ENCODE results near the gene NEUROD6. TPM values are rescaled to one million over a fixed set of nuclear protein-coding genes. Genes with fewer than 3 reads are reported as not detected.

The NEUROD6 gene
- total RNA-seq, 1 donor from 2014 or later: not detected

GRCh38 chr7:31335161-31335856 lies 5.2 kb downstream of the NEUROD6 start:
- peaks cover 62% of the 10 kb centered on the region for H3K27me3 Mint-ChIP-seq (ENCODE audit: low read depth)
- no peak for DNase-seq (ENCODE audit: low spot score)

GRCh38 chr7:31333291-31333690 lies 7.2 kb downstream of the NEUROD6 start:
- H3K27me3 Mint-ChIP-seq (ENCODE audit: low read depth): peaks cover 50% of the 10 kb centered on the region
- no peak overlapping the region for H3K27ac Mint-ChIP-seq (ENCODE audit: unreplicated experiment)
- no peak overlapping the region for H3K4me3 Mint-ChIP-seq (ENCODE audit: unreplicated experiment)
- no peak for DNase-seq (ENCODE audit: low spot score)
- TF ChIP-seq CTCF (IDR thresholded peaks at IDR 0.05): no peak
- peaks cover 3% of the 10 kb centered on the region for H3K9me3 Mint-ChIP-seq (ENCODE audit: low read depth)
- H3K4me1 Mint-ChIP-seq (ENCODE audit: low read depth): peaks cover 3% of the 10 kb centered on the region
- H3K36me3 Mint-ChIP-seq (ENCODE audit: low read depth): no peaks in the 10 kb centered on the region

More at GRCh38 chr7:31335161-31335856, 5.2 kb downstream of the NEUROD6 start:
- H3K27ac Mint-ChIP-seq (ENCODE audit: unreplicated experiment): no peak overlapping the region
- peaks cover 3% of the 10 kb centered on the region for H3K4me1 Mint-ChIP-seq (ENCODE audit: low read depth)
- no peaks in the 10 kb centered on the region for H3K9me3 Mint-ChIP-seq (ENCODE audit: low read depth)
- no peak overlapping the region for H3K4me3 Mint-ChIP-seq (ENCODE audit: unreplicated experiment)
- TF ChIP-seq CTCF (IDR thresholded peaks at IDR 0.05): no peak
- no peaks in the 10 kb centered on the region for H3K36me3 Mint-ChIP-seq (ENCODE audit: low read depth)

GRCh38 chr7:31327071-31327470 lies 13.5 kb downstream of the NEUROD6 start:
- peaks cover 7% of the 10 kb centered on the region for H3K27me3 Mint-ChIP-seq (ENCODE audit: low read depth)
- H3K4me1 Mint-ChIP-seq (ENCODE audit: low read depth): no peaks in the 10 kb centered on the region
- no peak overlapping the region for H3K4me3 Mint-ChIP-seq (ENCODE audit: unreplicated experiment)
- no peaks in the 10 kb centered on the region for H3K36me3 Mint-ChIP-seq (ENCODE audit: low read depth)
- no peak for TF ChIP-seq CTCF (IDR thresholded peaks at IDR 0.05)
- peaks cover 3% of the 10 kb centered on the region for H3K9me3 Mint-ChIP-seq (ENCODE audit: low read depth)
- DNase-seq (ENCODE audit: low spot score): no peak
- H3K27ac Mint-ChIP-seq (ENCODE audit: unreplicated experiment): no peak overlapping the region

GRCh38 chr7:31326416-31326815 lies 14.1 kb downstream of the NEUROD6 start:
- peaks cover 5% of the 10 kb centered on the region for H3K27me3 Mint-ChIP-seq (ENCODE audit: low read depth)
- H3K9me3 Mint-ChIP-seq (ENCODE audit: low read depth): peaks cover 3% of the 10 kb centered on the region
- H3K27ac Mint-ChIP-seq (ENCODE audit: unreplicated experiment): no peak overlapping the region
- no peak overlapping the region for H3K4me3 Mint-ChIP-seq (ENCODE audit: unreplicated experiment)
- TF ChIP-seq CTCF (IDR thresholded peaks at IDR 0.05): no peak
- no peaks in the 10 kb centered on the region for H3K36me3 Mint-ChIP-seq (ENCODE audit: low read depth)
- DNase-seq (ENCODE audit: low spot score): no peak
- no peaks in the 10 kb centered on the region for H3K4me1 Mint-ChIP-seq (ENCODE audit: low read depth)

- Mint-ChIP-seq H3K4me3 (ENCODE audit: unreplicated experiment) (no peak overlapping the region), H3K4me1 (ENCODE audit: low read depth) (no peaks in the 10 kb centered on the region)
- TF ChIP-seq CTCF (IDR thresholded peaks at IDR 0.05): no peak
Observed at GRCh38 chr7:31323101-31323500, 17.4 kb downstream of the NEUROD6 start.

More at GRCh38 chr7:31323101-31323500, 17.4 kb downstream of the NEUROD6 start:
- H3K9me3 Mint-ChIP-seq (ENCODE audit: low read depth): no peaks in the 10 kb centered on the region
- H3K27ac Mint-ChIP-seq (ENCODE audit: unreplicated experiment): no peak overlapping the region
- no peak for DNase-seq (ENCODE audit: low spot score)
- no peaks in the 10 kb centered on the region for H3K36me3 Mint-ChIP-seq (ENCODE audit: low read depth)
- peaks cover 7% of the 10 kb centered on the region for H3K27me3 Mint-ChIP-seq (ENCODE audit: low read depth)
